Stomach (tissue), 9 donors: ENCODE measurements around the gene MDH1B. TPM values are rescaled to one million over a fixed set of nuclear protein-coding genes. Genes with fewer than 3 reads are reported as not detected.

Experiments used
- DNase-seq, 2 donors: peaks; one replicate each; pipeline versions ENCODE4 v3.0.0 to v3.0.0-alpha.2; 2013 to 2019
- H3K27ac ChIP-seq, 5 donors: fragments of 200-600 bp in 4 of 5; sonication (generic) in 4 of 5; one replicate each; pipeline ENCODE4 v1.5.1; 2013 to 2019; ENCODE audit warnings: mild to moderate bottlenecking in 1 of 5, moderate library complexity in 1 of 5
- H3K27me3 ChIP-seq, 3 donors: fragments of 200-600 bp; sonication (generic); one replicate each; pipeline ENCODE4 v1.5.1; 2017 to 2019; ENCODE audit warnings: mixed run types in 1 of 3
- H3K36me3 ChIP-seq, 4 donors: fragments of 200-600 bp; sonication (generic); 1 replicate in 3 of 4; 2 replicates in 1 of 4; pipeline ENCODE4 v1.5.1; 2016 to 2019
- H3K4me1 ChIP-seq, 4 donors: fragments of 200-600 bp; sonication (generic); one replicate each; pipeline ENCODE4 v1.5.1; 2016 to 2019
- H3K4me3 ChIP-seq, 4 donors: fragments of 200-600 bp; sonication (generic) in 3 of 4; one replicate each; pipeline ENCODE4 v1.5.1; 2016 to 2019; ENCODE audit warnings: mild to moderate bottlenecking in 1 of 4
- H3K9me3 ChIP-seq, 4 donors: fragments of 200-600 bp; sonication (generic); one replicate each; pipeline ENCODE4 v1.5.1; 2016 to 2019
- CTCF ChIP-seq, 7 experiments: fragments of 450-650 bp in 4 of 7; fragments of 200-600 bp in 3 of 7; sonication (generic) in 3 of 7; IDR thresholded peaks; one replicate each; pipeline ENCODE4 v1.5.1; 2016 to 2019; ENCODE audit warnings: antibody characterized with exemption in 7 of 7, control low read depth in 2 of 7, mild to moderate bottlenecking in 1 of 7
- EP300 ChIP-seq: sonication (generic); formaldehyde crosslinking; IDR thresholded peaks from one replicate; pipeline ENCODE4 v1.6.1; 2017; ENCODE audit warnings: antibody characterized with exemption
- POLR2A ChIP-seq, 4 donors: fragments of 450-650 bp; IDR thresholded peaks; one replicate each; pipeline ENCODE4 v1.6.1; 2016; ENCODE audit warnings: antibody characterized with exemption in 4 of 4, control low read depth in 2 of 4, mild to moderate bottlenecking in 1 of 4, moderate library complexity in 1 of 4
- POLR2AphosphoS5 ChIP-seq, 3 donors: sonication (generic); formaldehyde crosslinking; IDR thresholded peaks; one replicate each; pipeline ENCODE4 v1.6.1; 2016; ENCODE audit warnings: antibody characterized with exemption in 3 of 3
- WGBS, 5 donors: extraction: QIAGEN DNeasy Blood & Tissue Kit in 3 of 5; methylation state at CpG; one replicate each; pipeline versions ENCODE4 v1.1.5 to v1.1.7; 2013 to 2018; 5-methylcytosine and 5-hydroxymethylcytosine counted together
- intact Hi-C: fragments of 100-400 bp; cut with DNase I; formaldehyde crosslinking; loops from one replicate; pipeline ENCODE4 v1.15.1; 2023; ENCODE audit warnings: low total_unique reads
- polyA plus RNA-seq, 3 donors: library from polyadenylated mRNA; stranded (reverse); fragments of 200-250 nt; gene quantifications; one replicate each; pipeline ENCODE4 v1.2.3, GENCODE V29; 2013
- total RNA-seq, 5 donors: library from RNA; depleted of rRNA; stranded (reverse); fragments of >200 nt; gene quantifications; one replicate each; pipeline versions ENCODE4 v1.1.0 to v1.2.3, GENCODE V29; 2014 to 2016
- donor health status: healthy with polysubstance abuse.
- donor health status: Bipolar disorder and iron deficiency.
- donor health status: healthy.

The MDH1B gene
- total and polyA plus RNA-seq, 8 donors, result 0.31 to 0.92 (median 0.70) TPM; not detected in 2

GRCh38 chr2:206780671-206781070, 15.5 kb upstream of the MDH1B start:
- intact Hi-C loops, result no loop called here
- H3K27ac ChIP-seq, result no peak overlapping the region

GRCh38 chr2:206776432-206776831, 11.3 kb upstream of the MDH1B start:
- no peak overlapping the region for H3K4me3 ChIP-seq
- intact Hi-C loops, result no loop called here
- no peaks in the 10 kb centered on the region for H3K27me3 ChIP-seq
- no peak overlapping the region for H3K27ac ChIP-seq
- TF ChIP-seq EP300 (no peak), POLR2AphosphoS5 (IDR thresholded peaks at IDR 0.05) (no peak), POLR2A (IDR thresholded peaks at IDR 0.05) (no peak), CTCF (IDR thresholded peaks at IDR 0.05) (no peak)
- peaks cover 0 to 17% (median 5%) of the 10 kb centered on the region in 4 donors for H3K9me3 ChIP-seq
- peaks cover 28 to 99% (median 94%) of the 10 kb centered on the region in 4 donors for H3K36me3 ChIP-seq
- no peak for DNase-seq
- H3K4me1 ChIP-seq, result peaks cover 0 to 5% (median 0%) of the 10 kb centered on the region in 4 donors

More at GRCh38 chr2:206780671-206781070, 15.5 kb upstream of the MDH1B start:
- Histone ChIP-seq H3K27me3 (no peaks in the 10 kb centered on the region), H3K4me1 (no peaks in the 10 kb centered on the region), H3K36me3 (peaks cover 38 to 100% (median 93%) of the 10 kb centered on the region in 4 donors), H3K4me3 (no peak overlapping the region), H3K9me3 (peaks cover 0 to 17% (median 5%) of the 10 kb centered on the region in 4 donors)
- TF ChIP-seq POLR2A (IDR thresholded peaks at IDR 0.05) (no peak), CTCF (IDR thresholded peaks at IDR 0.05) (no peak), EP300 (no peak), POLR2AphosphoS5 (IDR thresholded peaks at IDR 0.05) (no peak)
- WGBS, 5 donors, result 95 to 100% (median 97%) methylated on average over 2 of the region's 2 CpGs
- DNase-seq, result no peak

- Histone ChIP-seq H3K27me3 (no peaks in the 10 kb centered on the region), H3K4me1 (peaks cover 0 to 9% (median 0%) of the 10 kb centered on the region in 4 donors), H3K36me3 (peaks cover 29 to 99% (median 98%) of the 10 kb centered on the region in 4 donors), H3K4me3 (no peak overlapping the region), H3K27ac (no peak overlapping the region), H3K9me3 (peaks cover 0 to 8% (median 3%) of the 10 kb centered on the region in 4 donors)
- peak in 1 of 2 donors; percentile 5 for DNase-seq
- WGBS, 5 donors, result 68 to 91% (median 85%) methylated on average over 1 of the region's 1 CpG
- TF ChIP-seq POLR2AphosphoS5 (IDR thresholded peaks at IDR 0.05), result no peak
- intact Hi-C loops, result no loop called here
These were observed 9.7 kb upstream of the MDH1B start for GRCh38 chr2:206774871-206775270.

- 33 to 39% (median 37%) methylated on average over 12 of the region's 12 CpGs for WGBS, 5 donors
These were observed 1.2 kb upstream of the MDH1B start for GRCh38 chr2:206766057-206766930.

More at GRCh38 chr2:206766057-206766930, 1.2 kb upstream of the MDH1B start:
- H3K4me1 ChIP-seq, result peaks cover 19 to 51% (median 37%) of the 10 kb centered on the region in 4 donors
- peak overlapping the region; percentile 73 to 94 (median 89) for H3K27ac ChIP-seq
- TF ChIP-seq CTCF (IDR thresholded peaks at IDR 0.05), result no peak
- no peak for TF ChIP-seq POLR2AphosphoS5 (IDR thresholded peaks at IDR 0.05)
- no peak for TF ChIP-seq POLR2A (IDR thresholded peaks at IDR 0.05)
- no peak for TF ChIP-seq EP300
- no peak for DNase-seq
- peak overlapping the region; percentile 70 to 89 (median 80) for H3K4me3 ChIP-seq
- H3K9me3 ChIP-seq, result no peaks in the 10 kb centered on the region
- peaks cover 3 to 38% (median 26%) of the 10 kb centered on the region in 4 donors for H3K36me3 ChIP-seq
- intact Hi-C loops, result no loop called here
- no peaks in the 10 kb centered on the region for H3K27me3 ChIP-seq
